ENCODE measurements around the gene ORAI1.
"Not testable (repeated sequence)": the region's sequence is repeated elsewhere in the genome, so short reads cannot be mapped to it uniquely, and the experiment has no call there.

The ORAI1 gene

GRCh38 chr12:121579981-121580868 is 46.1 kb upstream of the ORAI1 start:
- Histone ChIP-seq H3K27ac (peak overlapping the region; percentile 77), H3K9me3 (ENCODE audit: severe bottlenecking) (no peaks in the 10 kb centered on the region), H3K36me3 (peaks cover 8% of the 10 kb centered on the region), H3K27me3 (ENCODE audit: insufficient read depth, low read depth, severe bottlenecking) (no peaks in the 10 kb centered on the region), H3K4me3 (ENCODE audit: low read depth, low read length) (peak overlapping the region; percentile 81)
- DNase-seq, result peak; percentile 76
- TF ChIP-seq CTCF (IDR thresholded peaks at IDR 0.05; ENCODE audit: low read depth, low read length), result no peak

GRCh38 chr12:121580959-121581685 is 45.2 kb upstream of the ORAI1 start, which contains the start of gene KDM2B:
Gene KDM2B, minus strand, starts transcription at chr12:121581023. Its CDS starts 112 bp downstream, at chr12:121580911.
- peak; percentile 14 for DNase-seq
- Histone ChIP-seq H3K4me3 (ENCODE audit: low read depth, low read length) (peak within 1 kb of the TSS; percentile 81), H3K27me3 (ENCODE audit: insufficient read depth, low read depth, severe bottlenecking) (no peaks in the 10 kb centered on the region), H3K27ac (peak within 1 kb of the TSS; percentile 77), H3K9me3 (ENCODE audit: severe bottlenecking) (no peaks in the 10 kb centered on the region), H3K36me3 (no peaks in the 10 kb centered on the region)
- no peak for TF ChIP-seq CTCF (IDR thresholded peaks at IDR 0.05; ENCODE audit: low read depth, low read length)

DNA sequence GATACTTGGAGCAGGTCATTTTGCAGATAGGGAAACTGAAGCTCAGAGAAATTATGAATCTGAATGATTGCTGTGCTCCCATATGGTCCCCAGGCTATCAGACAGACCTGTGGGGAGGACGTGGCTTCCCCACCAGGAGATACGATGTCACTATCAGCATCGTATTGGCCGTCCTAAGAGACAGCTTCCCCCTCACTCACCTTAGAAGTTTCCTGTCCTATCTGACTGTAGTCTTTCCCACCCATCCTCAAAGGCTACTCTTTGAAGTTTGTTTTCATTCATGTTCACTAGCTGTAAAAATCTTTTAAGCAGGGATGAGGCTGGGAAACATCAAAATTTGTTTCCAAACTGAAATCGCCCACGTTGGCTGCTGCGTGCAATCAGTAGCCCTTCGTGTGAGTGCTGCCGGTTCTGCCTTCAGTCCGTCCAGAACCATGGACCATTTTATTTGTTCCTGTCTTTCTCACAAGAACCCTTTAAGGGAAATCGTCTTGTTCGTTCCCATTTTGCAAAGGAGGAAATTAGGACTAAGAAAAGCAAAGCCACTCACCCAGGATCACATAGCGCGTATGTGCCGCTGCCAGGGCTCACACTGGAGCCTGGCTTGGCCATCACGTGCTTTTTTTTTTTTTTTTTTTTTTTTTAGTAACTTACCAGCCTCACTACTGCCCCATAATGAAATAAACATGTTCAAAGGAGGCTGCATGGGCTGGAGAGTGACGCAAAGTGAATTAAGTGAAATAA is 44.5 kb upstream of the ORAI1 start:
- no peak for TF ChIP-seq CTCF (IDR thresholded peaks at IDR 0.05; ENCODE audit: low read depth, low read length)
- no peak for DNase-seq
- Histone ChIP-seq H3K4me3 (ENCODE audit: low read depth, low read length) (peak overlapping the region; percentile 81; the same call in 1 of the 2 replicates), H3K36me3 (no peaks in the 10 kb centered on the region), H3K27me3 (ENCODE audit: insufficient read depth, low read depth, severe bottlenecking) (no peaks in the 10 kb centered on the region), H3K9me3 (ENCODE audit: severe bottlenecking) (no peaks in the 10 kb centered on the region), H3K27ac (no peak overlapping the region)

DNA sequence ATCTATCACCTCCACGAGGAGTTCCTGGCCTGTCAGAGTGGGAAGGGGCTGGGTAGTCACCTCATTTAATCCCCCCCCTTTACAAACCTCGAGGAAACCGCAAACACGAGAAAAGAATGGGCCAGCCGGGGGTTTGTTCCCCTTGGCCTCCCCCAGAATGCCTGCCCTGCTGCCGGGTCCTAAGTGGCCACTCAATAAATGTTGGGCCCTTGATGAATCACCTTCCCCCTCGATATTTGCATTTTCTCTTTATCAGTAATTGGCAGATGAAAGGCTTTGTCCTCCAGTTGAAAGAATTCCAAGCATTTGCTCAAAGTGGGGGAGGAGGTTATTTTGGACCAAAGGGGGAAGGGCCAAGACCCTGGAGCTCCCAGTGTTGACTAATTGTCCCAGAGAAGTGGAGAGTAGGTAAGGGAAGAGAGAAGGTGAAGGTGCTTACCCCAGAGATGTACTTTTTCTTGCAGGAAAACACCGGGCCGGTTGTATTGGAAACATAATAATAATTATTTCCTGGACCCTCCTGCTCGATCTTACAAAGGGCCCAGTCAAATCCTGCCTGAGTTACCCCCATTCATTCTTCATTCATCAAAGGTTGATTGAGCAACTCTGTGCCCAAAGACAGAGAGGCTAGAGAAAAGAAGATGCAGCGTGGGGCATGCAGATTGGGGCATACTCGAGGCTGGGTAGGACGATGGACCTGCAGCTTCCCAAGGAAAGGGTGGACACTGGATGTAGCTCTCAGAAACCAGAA is 43.6 kb upstream of the ORAI1 start:
- Histone ChIP-seq H3K9me3 (ENCODE audit: severe bottlenecking) (no peaks in the 10 kb centered on the region), H3K36me3 (no peaks in the 10 kb centered on the region), H3K27me3 (ENCODE audit: insufficient read depth, low read depth, severe bottlenecking) (no peaks in the 10 kb centered on the region), H3K27ac (no peak overlapping the region), H3K4me3 (ENCODE audit: low read depth, low read length) (no peak overlapping the region)
- no peak for DNase-seq
- TF ChIP-seq CTCF (IDR thresholded peaks at IDR 0.05; ENCODE audit: low read depth, low read length), result no peak

DNA sequence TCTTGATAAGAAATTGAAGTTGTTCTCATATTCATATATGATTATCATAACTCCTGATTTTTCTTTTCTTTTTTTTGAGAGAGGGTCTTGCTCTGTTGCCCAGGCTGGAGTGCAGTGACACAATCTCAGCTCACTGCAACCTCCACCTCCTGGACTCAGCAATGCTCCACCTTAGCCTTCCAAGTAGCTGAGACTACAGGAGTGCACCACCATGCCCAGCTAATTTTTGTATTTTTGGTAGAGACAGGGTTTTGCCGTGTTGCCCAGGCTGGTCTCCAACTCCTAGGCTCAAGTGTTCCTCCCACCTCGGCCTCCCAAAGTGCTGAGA is 43.0 kb upstream of the ORAI1 start:
- H3K27me3 ChIP-seq (ENCODE audit: insufficient read depth, low read depth, severe bottlenecking); H3K27ac ChIP-seq; H3K9me3 ChIP-seq (ENCODE audit: severe bottlenecking); H3K36me3 ChIP-seq; DNase-seq; H3K4me3 ChIP-seq (ENCODE audit: low read depth, low read length): not testable (repeated sequence)

- H3K27ac ChIP-seq; H3K27me3 ChIP-seq (ENCODE audit: insufficient read depth, low read depth, severe bottlenecking); DNase-seq: not testable (repeated sequence)
These were observed 41.4 kb upstream of the ORAI1 start for GRCh38 chr12:121584885-121585284.

More at GRCh38 chr12:121584885-121585284, 41.4 kb upstream of the ORAI1 start:
- not testable (repeated sequence) for H3K9me3 ChIP-seq (ENCODE audit: severe bottlenecking); H3K36me3 ChIP-seq; H3K4me3 ChIP-seq (ENCODE audit: low read depth, low read length)

Measured in WERI-Rb-1 (cell line).